Mesendoderm (in vitro differentiated cells): Measurements from ENCODE around the gene VOPP1.
A peak's percentile ranks its signal among the peaks of the same experiment; 100 is the strongest.
"Not testable (repeated sequence)": the region's sequence is repeated elsewhere in the genome, so short reads cannot be mapped to it uniquely, and the experiment has no call there.

Experiments used
- DNase-seq: peaks from one replicate; pipeline ENCODE4 v3.0.0; 2013
- H2AK5ac ChIP-seq: 2 replicates; pipeline ENCODE4 v1.6.1; 2013; ENCODE audit warnings: low read length, inconsistent platforms
- H2BK120ac ChIP-seq: 2 replicates; pipeline ENCODE4 v1.6.1; 2013; ENCODE audit warnings: low read depth, mild to moderate bottlenecking, low read length, moderate library complexity, mixed read lengths
- H2BK15ac ChIP-seq: replicated peaks from 2 replicates; pipeline ENCODE4 v1.6.1; 2013; ENCODE audit warnings: low read depth, mild to moderate bottlenecking, moderate library complexity
- H2BK5ac ChIP-seq: 2 replicates; pipeline ENCODE4 v1.6.1; 2013; ENCODE audit warnings: low read length, inconsistent platforms
- H3K18ac ChIP-seq: 2 replicates; pipeline ENCODE4 v1.6.1; 2013; ENCODE audit warnings: mild to moderate bottlenecking, low read length, mixed read lengths
- H3K23ac ChIP-seq: one replicate; pipeline ENCODE4 v1.6.1; 2013; ENCODE audit warnings: low read length
- H3K27ac ChIP-seq: 2 replicates; pipeline ENCODE4 v1.5.1; 2013; ENCODE audit warnings: low read depth, mild to moderate bottlenecking, inconsistent platforms, low read length, moderate library complexity
- H3K27me3 ChIP-seq: 2 replicates; pipeline ENCODE4 v1.6.1; 2013; ENCODE audit warnings: low read length, control low read depth, mild to moderate bottlenecking, inconsistent platforms; ENCODE audit not compliant: insufficient read depth, poor library complexity
- H3K36me3 ChIP-seq: 2 replicates; pipeline ENCODE4 v1.6.1; 2013; ENCODE audit warnings: low read length, inconsistent platforms; ENCODE audit not compliant: control insufficient read depth, insufficient read depth
- H3K4ac ChIP-seq: one replicate; pipeline ENCODE4 v1.6.1; 2013; ENCODE audit warnings: low read depth, mild to moderate bottlenecking, low read length, moderate library complexity
- H3K4me1 ChIP-seq: 2 replicates; pipeline ENCODE4 v1.6.1; 2013; ENCODE audit warnings: low read depth, low read length, inconsistent platforms; ENCODE audit not compliant: control insufficient read depth
- H3K4me2 ChIP-seq: 2 replicates; pipeline ENCODE4 v1.6.1; 2013; ENCODE audit warnings: low read length
- H3K4me3 ChIP-seq: 2 replicates; pipeline ENCODE4 v1.5.1; 2013; ENCODE audit warnings: mild to moderate bottlenecking, low read length
- H3K56ac ChIP-seq: one replicate; pipeline ENCODE4 v1.6.1; 2013; ENCODE audit warnings: low read length
- H3K79me1 ChIP-seq: 2 replicates; pipeline ENCODE4 v1.6.1; 2013; ENCODE audit warnings: low read length, inconsistent platforms
- H3K79me2 ChIP-seq: 2 replicates; pipeline ENCODE4 v1.6.1; 2013; ENCODE audit warnings: mild to moderate bottlenecking, low read length; ENCODE audit not compliant: control insufficient read depth, insufficient read depth
- H3K9ac ChIP-seq: 2 replicates; pipeline ENCODE4 v1.6.1; 2013; ENCODE audit warnings: low read length, inconsistent platforms
- H4K5ac ChIP-seq: one replicate; pipeline ENCODE4 v1.6.1; 2013; ENCODE audit warnings: low read length
- H4K8ac ChIP-seq: one replicate; pipeline ENCODE4 v1.6.1; 2013; ENCODE audit warnings: low read depth, mild to moderate bottlenecking, control low read depth, low read length, moderate library complexity
- WGBS: extraction: QIAGEN DNeasy Blood & Tissue Kit; methylation state at CpG from one replicate; pipeline ENCODE4 v1.1.7; 2013; ENCODE audit warnings: low lambda C conversion rate, missing lambda C conversion rate; ENCODE audit not compliant: insufficient coverage; ENCODE audit errors: extremely low coverage; 5-methylcytosine and 5-hydroxymethylcytosine counted together

Gene VOPP1

GRCh38 chr7:55510206-55510605 is 62.1 kb downstream of the VOPP1 start:
- WGBS: no CpG with 5 or more reads among the region's 1 CpG
- not testable (repeated sequence) for H4K5ac ChIP-seq, H3K27me3 ChIP-seq, H2AK5ac ChIP-seq, H2BK15ac ChIP-seq, H3K23ac ChIP-seq, H3K79me1 ChIP-seq, H3K27ac ChIP-seq, DNase-seq, H2BK120ac ChIP-seq, H3K9ac ChIP-seq, H4K8ac ChIP-seq, H3K79me2 ChIP-seq, H3K4me1 ChIP-seq, H3K18ac ChIP-seq, H3K4me3 ChIP-seq, H2BK5ac ChIP-seq, H3K4ac ChIP-seq, H3K56ac ChIP-seq, H3K36me3 ChIP-seq, H3K4me2 ChIP-seq

- no peak overlapping the region for H2BK120ac ChIP-seq
- no peak overlapping the region for H3K4me3 ChIP-seq
- H3K4me1 ChIP-seq: no peaks in the 10 kb centered on the region
- H3K23ac ChIP-seq: no peak overlapping the region
- H4K8ac ChIP-seq: no peak overlapping the region
- no peak overlapping the region for H3K4ac ChIP-seq
- no peak overlapping the region for H3K56ac ChIP-seq
- peak; percentile 13 for DNase-seq
- no peak overlapping the region for H3K18ac ChIP-seq
- no peak overlapping the region for H2BK15ac ChIP-seq
- H4K5ac ChIP-seq: no peak overlapping the region
- H3K36me3 ChIP-seq: no peaks in the 10 kb centered on the region
- peaks cover 2% of the 10 kb centered on the region for H3K79me2 ChIP-seq
- H2AK5ac ChIP-seq: no peak overlapping the region
- WGBS: no CpG with 5 or more reads among the region's 1 CpG
- no peaks in the 10 kb centered on the region for H3K27me3 ChIP-seq
- H3K4me2 ChIP-seq: no peak overlapping the region
- H3K9ac ChIP-seq: no peak overlapping the region
- H3K27ac ChIP-seq: no peak overlapping the region
- H3K79me1 ChIP-seq: no peaks in the 10 kb centered on the region
- no peak overlapping the region for H2BK5ac ChIP-seq
These were observed 63.0 kb downstream of the VOPP1 start for GRCh38 chr7:55509322-55509721.

GRCh38 chr7:55508221-55509011 is 63.9 kb downstream of the VOPP1 start:
- no CpG with 5 or more reads among the region's 5 CpGs for whole genome bisulfite sequencing
- Histone ChIP-seq H3K4me2 (no peak overlapping the region), H3K27ac (no peak overlapping the region), H4K5ac (no peak overlapping the region), H3K4me3 (no peak overlapping the region), H2BK120ac (no peak overlapping the region), H3K9ac (no peak overlapping the region), H3K36me3 (no peaks in the 10 kb centered on the region), H2BK5ac (no peak overlapping the region), H3K18ac (no peak overlapping the region), H3K27me3 (no peaks in the 10 kb centered on the region), H3K79me1 (no peaks in the 10 kb centered on the region), H2BK15ac (no peak overlapping the region), H3K56ac (no peak overlapping the region), H2AK5ac (no peak overlapping the region), H4K8ac (no peak overlapping the region), H3K4ac (no peak overlapping the region), H3K79me2 (peaks cover 2% of the 10 kb centered on the region), H3K23ac (no peak overlapping the region), H3K4me1 (no peaks in the 10 kb centered on the region)
- no peak for DNase-seq

GRCh38 chr7:55507743-55508142 is 64.6 kb downstream of the VOPP1 start:
- no peaks in the 10 kb centered on the region for H3K79me1 ChIP-seq
- H3K36me3 ChIP-seq: no peaks in the 10 kb centered on the region
- H2BK15ac ChIP-seq: no peak overlapping the region
- no CpG with 5 or more reads among the region's 5 CpGs for WGBS
- no peak overlapping the region for H4K8ac ChIP-seq
- no peak overlapping the region for H3K4ac ChIP-seq
- no peak overlapping the region for H3K9ac ChIP-seq
- H4K5ac ChIP-seq: no peak overlapping the region
- H3K79me2 ChIP-seq: peaks cover 2% of the 10 kb centered on the region
- no peak overlapping the region for H2AK5ac ChIP-seq
- H3K56ac ChIP-seq: no peak overlapping the region
- H3K4me3 ChIP-seq: no peak overlapping the region
- no peaks in the 10 kb centered on the region for H3K27me3 ChIP-seq
- H2BK5ac ChIP-seq: no peak overlapping the region
- H3K4me2 ChIP-seq: no peak overlapping the region
- no peak overlapping the region for H3K23ac ChIP-seq
- H3K4me1 ChIP-seq: no peaks in the 10 kb centered on the region
- no peak overlapping the region for H3K18ac ChIP-seq
- H2BK120ac ChIP-seq: no peak overlapping the region
- H3K27ac ChIP-seq: no peak overlapping the region
- no peak for DNase-seq

- Histone ChIP-seq H4K8ac (no peak overlapping the region), H3K23ac (no peak overlapping the region), H3K27ac (no peak overlapping the region), H3K9ac (no peak overlapping the region), H2BK120ac (no peak overlapping the region), H3K79me2 (peaks cover 2% of the 10 kb centered on the region), H3K18ac (no peak overlapping the region), H3K4ac (no peak overlapping the region), H3K56ac (no peak overlapping the region), H2BK15ac (no peak overlapping the region), H4K5ac (no peak overlapping the region), H2BK5ac (no peak overlapping the region), H3K36me3 (no peaks in the 10 kb centered on the region), H3K4me2 (no peak overlapping the region), H3K4me3 (no peak overlapping the region), H2AK5ac (no peak overlapping the region), H3K79me1 (peaks cover 5% of the 10 kb centered on the region), H3K27me3 (no peaks in the 10 kb centered on the region), H3K4me1 (no peaks in the 10 kb centered on the region)
- WGBS: no CpG with 5 or more reads among the region's 10 CpGs
- DNase-seq: no peak
These were observed 67.2 kb downstream of the VOPP1 start for GRCh38 chr7:55504967-55505658.
